GM23338 (cell line): ENCODE measurements around the gene MMAB. TPM values are rescaled to one million over a fixed set of nuclear protein-coding genes. Genes with fewer than 3 reads are reported as not detected.

ENCODE experiments used
- ATAC-seq: fragments of 200-7000 bp; cut with Tn5 transposase; 3 replicates; pipeline ENCODE4 v1.9.1; 2020
- DNase-seq: peaks from one replicate; pipeline ENCODE4 v3.0.0-alpha.2; 2015; ENCODE audit warnings: low spot score
- H2AFZ ChIP-seq: fragments of 200-600 bp; sonication (generic); 2 replicates; pipeline ENCODE4 v1.8.0; 2016; ENCODE audit warnings: antibody characterized with exemption, mild to moderate bottlenecking, moderate library complexity
- H3F3A ChIP-seq: fragments of 200-600 bp; sonication (generic); replicated peaks from 2 replicates; pipeline ENCODE4 v1.8.0; 2017; ENCODE audit warnings: antibody characterized with exemption, mixed run types, low read depth
- H3K27ac ChIP-seq: fragments of 200-600 bp; sonication (generic); 2 replicates; pipeline ENCODE4 v1.6.1; 2016; ENCODE audit warnings: low read depth
- H3K27me3 ChIP-seq: fragments of 200-600 bp; sonication (generic); 2 replicates; pipeline ENCODE4 v1.8.0; 2016; ENCODE audit warnings: mild to moderate bottlenecking, mixed run types, moderate library complexity; ENCODE audit not compliant: insufficient read depth
- H3K36me3 ChIP-seq: fragments of 200-600 bp; sonication (generic); 2 replicates; pipeline ENCODE4 v1.8.0; 2016; ENCODE audit warnings: mild to moderate bottlenecking; ENCODE audit not compliant: insufficient read depth
- H3K4me1 ChIP-seq: fragments of 200-600 bp; sonication (generic); 2 replicates; pipeline ENCODE4 v1.8.0; 2016; ENCODE audit warnings: mild to moderate bottlenecking, moderate library complexity; ENCODE audit not compliant: insufficient read depth
- H3K4me2 ChIP-seq: fragments of 200-600 bp; sonication (generic); 2 replicates; pipeline ENCODE4 v1.7.1; 2017; ENCODE audit warnings: mixed run types
- H3K4me3 ChIP-seq: fragments of 200-600 bp; sonication (generic); 2 replicates; pipeline ENCODE4 v1.6.1; 2016; ENCODE audit warnings: mixed run types
- H3K79me2 ChIP-seq: fragments of 200-600 bp; sonication (generic); replicated peaks from 2 replicates; pipeline ENCODE4 v1.8.0; 2017; ENCODE audit warnings: mild to moderate bottlenecking; ENCODE audit not compliant: insufficient read depth
- H3K9me2 ChIP-seq: fragments of 200-600 bp; sonication (generic); 2 replicates; pipeline ENCODE4 v1.8.0; 2017; ENCODE audit not compliant: insufficient read depth
- H4K20me1 ChIP-seq: fragments of 200-600 bp; sonication (generic); replicated peaks from 2 replicates; pipeline ENCODE4 v1.8.0; 2017; ENCODE audit warnings: mild to moderate bottlenecking; ENCODE audit not compliant: insufficient read depth
- H3K27ac Mint-ChIP-seq: 2 replicates; pipeline ENCODE4 v1.8.0; 2020; ENCODE audit warnings: inconsistent platforms, mild to moderate bottlenecking, moderate library complexity, mixed read lengths
- H3K27me3 Mint-ChIP-seq: 3 replicates; pipeline ENCODE4 v1.8.0; 2022; ENCODE audit warnings: low read depth, mild to moderate bottlenecking, moderate library complexity, mixed read lengths, inconsistent platforms; ENCODE audit not compliant: insufficient read depth, poor library complexity
- H3K36me3 Mint-ChIP-seq: 3 replicates; pipeline ENCODE4 v1.8.0; 2021; ENCODE audit warnings: low read depth, mild to moderate bottlenecking, inconsistent platforms, moderate library complexity, mixed read lengths
- H3K4me1 Mint-ChIP-seq: 3 replicates; pipeline ENCODE4 v1.8.0; 2020; ENCODE audit warnings: mild to moderate bottlenecking, inconsistent platforms, mixed read lengths
- H3K4me3 Mint-ChIP-seq: 3 replicates; pipeline ENCODE4 v1.8.0; 2021; ENCODE audit warnings: moderate library complexity, mild to moderate bottlenecking, inconsistent platforms, mixed read lengths
- H3K9me3 Mint-ChIP-seq: 3 replicates; pipeline ENCODE4 v1.8.0; 2020; ENCODE audit warnings: moderate library complexity, mild to moderate bottlenecking, inconsistent platforms, mixed read lengths
- CREB1 ChIP-seq: fragments of 250-450 bp; sonication (Bioruptor Pico); IDR thresholded peaks from 2 replicates; pipeline ENCODE4 v1.5.0; 2020; ENCODE audit warnings: low read depth, mild to moderate bottlenecking, moderate library complexity
- EZH2 ChIP-seq: fragments of 200-600 bp; sonication (generic); IDR thresholded peaks from one replicate; pipeline ENCODE4 v1.8.0; 2017; ENCODE audit warnings: antibody characterized with exemption, mild to moderate bottlenecking, low read depth; ENCODE audit not compliant: unreplicated experiment
- EZH2phosphoT487 ChIP-seq: fragments of 200-600 bp; sonication (generic); IDR thresholded peaks from one replicate; pipeline ENCODE4 v1.8.1; 2018; ENCODE audit warnings: antibody characterized with exemption; ENCODE audit not compliant: unreplicated experiment
- JUNB ChIP-seq: IDR thresholded peaks from one replicate; pipeline ENCODE4 v1.6.1; 2016; ENCODE audit warnings: antibody characterized with exemption; ENCODE audit not compliant: unreplicated experiment
- NANOG ChIP-seq: IDR thresholded peaks from 2 replicates; pipeline ENCODE4 v1.6.1; 2016; ENCODE audit warnings: antibody characterized with exemption, borderline replicate concordance
- POLR2AphosphoS5 ChIP-seq: IDR thresholded peaks from 2 replicates; pipeline ENCODE4 v1.6.1; 2016; ENCODE audit warnings: antibody characterized with exemption, low read depth
- REST ChIP-seq: IDR thresholded peaks from one replicate; pipeline ENCODE4 v1.6.1; 2018; ENCODE audit warnings: antibody characterized with exemption; ENCODE audit not compliant: unreplicated experiment
- STAT1 ChIP-seq: IDR thresholded peaks from one replicate; pipeline ENCODE4 v1.6.1; 2016; ENCODE audit warnings: antibody characterized with exemption; ENCODE audit not compliant: unreplicated experiment
- ZNF114 ChIP-seq: fragments of 250-450 bp; sonication (Bioruptor Pico); IDR thresholded peaks from 2 replicates; pipeline ENCODE4 v1.5.0; 2020; ENCODE audit warnings: mild to moderate bottlenecking, moderate library complexity
- ZNF331 ChIP-seq: fragments of 250-450 bp; sonication (Bioruptor Pico); IDR thresholded peaks from 2 replicates; pipeline ENCODE4 v1.5.0; 2020; ENCODE audit warnings: low read depth, mild to moderate bottlenecking, moderate library complexity
- polyA plus RNA-seq: library from polyadenylated mRNA; unstranded; fragments of >200 nt; fragmentation: Nextera tagmentation; extraction: Ambion mirVana; gene quantifications from 2 replicates; pipeline ENCODE4 v1.2.1, GENCODE V29; 2016
- total RNA-seq: library from RNA; depleted of rRNA; stranded (reverse); fragments of >200 nt; shearing (Covaris generic); gene quantifications from 2 replicates; pipeline ENCODE4 v1.2.3, GENCODE V29; 2014
- TF ChIP-seq, protein P1 (sequence below): IDR thresholded peaks from 2 replicates; pipeline ENCODE4 v1.6.1; 2016; ENCODE audit warnings: antibody characterized with exemption
- TF ChIP-seq, protein P2 (sequence below): fragments of 250-450 bp; sonication (Bioruptor Pico); IDR thresholded peaks from 2 replicates; pipeline ENCODE4 v1.5.0; 2020; ENCODE audit warnings: mild to moderate bottlenecking, moderate library complexity
- TF ChIP-seq, protein P3 (sequence below), 2 experiments: fragments of 200-600 bp in 1 of 2; sonication (generic) in 1 of 2; conservative IDR thresholded peaks; 2 replicates each; pipeline versions ENCODE4 v1.5.1 to v1.6.1; 2016 to 2017; ENCODE audit warnings: antibody characterized with exemption in 2 of 2, low read depth in 2 of 2, mild to moderate bottlenecking in 2 of 2, moderate library complexity in 1 of 2

MMAB gene
- total and polyA plus RNA-seq, 2 experiments from 2014 or later, result 24.7 to 38.5 TPM

DNA sequence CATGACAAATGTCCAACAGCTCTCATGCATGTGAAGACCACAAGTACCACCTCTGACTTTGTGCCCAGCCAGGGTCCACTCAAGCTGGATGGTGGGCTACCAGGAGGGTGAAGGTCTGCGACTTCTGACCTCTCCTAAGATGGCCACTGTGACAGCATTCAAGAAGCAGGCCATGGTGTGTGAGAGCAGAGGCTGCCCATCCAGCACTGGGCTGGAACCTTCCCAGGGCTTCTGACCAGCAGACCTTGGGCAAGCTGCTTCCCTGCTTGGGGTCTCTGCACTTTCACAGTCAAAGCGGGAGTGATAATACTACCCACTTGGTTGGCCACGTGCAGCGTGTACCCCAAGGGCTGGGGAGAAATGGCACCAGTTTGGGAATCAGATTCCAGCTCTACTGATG lies 10.4 kb downstream of the MMAB start:
- no peak for TF ChIP-seq CREB1
- TF ChIP-seq ZNF331 (CRISPR knock-in tag), result no peak
- TF ChIP-seq, protein P1, sequence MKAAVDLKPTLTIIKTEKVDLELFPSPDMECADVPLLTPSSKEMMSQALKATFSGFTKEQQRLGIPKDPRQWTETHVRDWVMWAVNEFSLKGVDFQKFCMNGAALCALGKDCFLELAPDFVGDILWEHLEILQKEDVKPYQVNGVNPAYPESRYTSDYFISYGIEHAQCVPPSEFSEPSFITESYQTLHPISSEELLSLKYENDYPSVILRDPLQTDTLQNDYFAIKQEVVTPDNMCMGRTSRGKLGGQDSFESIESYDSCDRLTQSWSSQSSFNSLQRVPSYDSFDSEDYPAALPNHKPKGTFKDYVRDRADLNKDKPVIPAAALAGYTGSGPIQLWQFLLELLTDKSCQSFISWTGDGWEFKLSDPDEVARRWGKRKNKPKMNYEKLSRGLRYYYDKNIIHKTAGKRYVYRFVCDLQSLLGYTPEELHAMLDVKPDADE, result no peak
- TF ChIP-seq STAT1, result no peak
- TF ChIP-seq, protein P2, sequence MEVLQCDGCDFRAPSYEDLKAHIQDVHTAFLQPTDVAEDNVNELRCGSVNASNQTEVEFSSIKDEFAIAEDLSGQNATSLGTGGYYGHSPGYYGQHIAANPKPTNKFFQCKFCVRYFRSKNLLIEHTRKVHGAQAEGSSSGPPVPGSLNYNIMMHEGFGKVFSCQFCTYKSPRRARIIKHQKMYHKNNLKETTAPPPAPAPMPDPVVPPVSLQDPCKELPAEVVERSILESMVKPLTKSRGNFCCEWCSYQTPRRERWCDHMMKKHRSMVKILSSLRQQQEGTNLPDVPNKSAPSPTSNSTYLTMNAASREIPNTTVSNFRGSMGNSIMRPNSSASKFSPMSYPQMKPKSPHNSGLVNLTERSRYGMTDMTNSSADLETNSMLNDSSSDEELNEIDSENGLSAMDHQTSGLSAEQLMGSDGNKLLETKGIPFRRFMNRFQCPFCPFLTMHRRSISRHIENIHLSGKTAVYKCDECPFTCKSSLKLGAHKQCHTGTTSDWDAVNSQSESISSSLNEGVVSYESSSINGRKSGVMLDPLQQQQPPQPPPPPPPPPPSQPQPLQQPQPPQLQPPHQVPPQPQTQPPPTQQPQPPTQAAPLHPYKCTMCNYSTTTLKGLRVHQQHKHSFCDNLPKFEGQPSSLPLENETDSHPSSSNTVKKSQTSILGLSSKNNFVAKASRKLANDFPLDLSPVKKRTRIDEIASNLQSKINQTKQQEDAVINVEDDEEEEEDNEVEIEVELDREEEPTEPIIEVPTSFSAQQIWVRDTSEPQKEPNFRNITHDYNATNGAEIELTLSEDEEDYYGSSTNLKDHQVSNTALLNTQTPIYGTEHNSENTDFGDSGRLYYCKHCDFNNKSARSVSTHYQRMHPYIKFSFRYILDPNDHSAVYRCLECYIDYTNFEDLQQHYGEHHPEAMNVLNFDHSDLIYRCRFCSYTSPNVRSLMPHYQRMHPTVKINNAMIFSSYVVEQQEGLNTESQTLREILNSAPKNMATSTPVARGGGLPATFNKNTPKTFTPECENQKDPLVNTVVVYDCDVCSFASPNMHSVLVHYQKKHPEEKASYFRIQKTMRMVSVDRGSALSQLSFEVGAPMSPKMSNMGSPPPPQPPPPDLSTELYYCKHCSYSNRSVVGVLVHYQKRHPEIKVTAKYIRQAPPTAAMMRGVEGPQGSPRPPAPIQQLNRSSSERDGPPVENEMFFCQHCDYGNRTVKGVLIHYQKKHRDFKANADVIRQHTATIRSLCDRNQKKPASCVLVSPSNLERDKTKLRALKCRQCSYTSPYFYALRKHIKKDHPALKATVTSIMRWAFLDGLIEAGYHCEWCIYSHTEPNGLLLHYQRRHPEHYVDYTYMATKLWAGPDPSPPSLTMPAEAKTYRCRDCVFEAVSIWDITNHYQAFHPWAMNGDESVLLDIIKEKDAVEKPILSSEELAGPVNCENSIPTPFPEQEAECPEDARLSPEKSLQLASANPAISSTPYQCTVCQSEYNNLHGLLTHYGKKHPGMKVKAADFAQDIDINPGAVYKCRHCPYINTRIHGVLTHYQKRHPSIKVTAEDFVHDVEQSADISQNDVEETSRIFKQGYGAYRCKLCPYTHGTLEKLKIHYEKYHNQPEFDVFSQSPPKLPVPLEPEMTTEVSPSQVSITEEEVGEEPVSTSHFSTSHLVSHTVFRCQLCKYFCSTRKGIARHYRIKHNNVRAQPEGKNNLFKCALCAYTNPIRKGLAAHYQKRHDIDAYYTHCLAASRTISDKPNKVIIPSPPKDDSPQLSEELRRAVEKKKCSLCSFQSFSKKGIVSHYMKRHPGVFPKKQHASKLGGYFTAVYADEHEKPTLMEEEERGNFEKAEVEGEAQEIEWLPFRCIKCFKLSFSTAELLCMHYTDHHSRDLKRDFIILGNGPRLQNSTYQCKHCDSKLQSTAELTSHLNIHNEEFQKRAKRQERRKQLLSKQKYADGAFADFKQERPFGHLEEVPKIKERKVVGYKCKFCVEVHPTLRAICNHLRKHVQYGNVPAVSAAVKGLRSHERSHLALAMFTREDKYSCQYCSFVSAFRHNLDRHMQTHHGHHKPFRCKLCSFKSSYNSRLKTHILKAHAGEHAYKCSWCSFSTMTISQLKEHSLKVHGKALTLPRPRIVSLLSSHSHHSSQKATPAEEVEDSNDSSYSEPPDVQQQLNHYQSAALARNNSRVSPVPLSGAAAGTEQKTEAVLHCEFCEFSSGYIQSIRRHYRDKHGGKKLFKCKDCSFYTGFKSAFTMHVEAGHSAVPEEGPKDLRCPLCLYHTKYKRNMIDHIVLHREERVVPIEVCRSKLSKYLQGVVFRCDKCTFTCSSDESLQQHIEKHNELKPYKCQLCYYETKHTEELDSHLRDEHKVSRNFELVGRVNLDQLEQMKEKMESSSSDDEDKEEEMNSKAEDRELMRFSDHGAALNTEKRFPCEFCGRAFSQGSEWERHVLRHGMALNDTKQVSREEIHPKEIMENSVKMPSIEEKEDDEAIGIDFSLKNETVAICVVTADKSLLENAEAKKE (CRISPR knock-in tag), result no peak
- TF ChIP-seq REST, result no peak
- TF ChIP-seq EZH2, result no peak
- TF ChIP-seq ZNF114, result no peak
- no peak for TF ChIP-seq JUNB
- TF ChIP-seq EZH2phosphoT487, result no peak
- no peak for TF ChIP-seq POLR2AphosphoS5
- TF ChIP-seq NANOG, result no peak
- TF ChIP-seq, protein P3, sequence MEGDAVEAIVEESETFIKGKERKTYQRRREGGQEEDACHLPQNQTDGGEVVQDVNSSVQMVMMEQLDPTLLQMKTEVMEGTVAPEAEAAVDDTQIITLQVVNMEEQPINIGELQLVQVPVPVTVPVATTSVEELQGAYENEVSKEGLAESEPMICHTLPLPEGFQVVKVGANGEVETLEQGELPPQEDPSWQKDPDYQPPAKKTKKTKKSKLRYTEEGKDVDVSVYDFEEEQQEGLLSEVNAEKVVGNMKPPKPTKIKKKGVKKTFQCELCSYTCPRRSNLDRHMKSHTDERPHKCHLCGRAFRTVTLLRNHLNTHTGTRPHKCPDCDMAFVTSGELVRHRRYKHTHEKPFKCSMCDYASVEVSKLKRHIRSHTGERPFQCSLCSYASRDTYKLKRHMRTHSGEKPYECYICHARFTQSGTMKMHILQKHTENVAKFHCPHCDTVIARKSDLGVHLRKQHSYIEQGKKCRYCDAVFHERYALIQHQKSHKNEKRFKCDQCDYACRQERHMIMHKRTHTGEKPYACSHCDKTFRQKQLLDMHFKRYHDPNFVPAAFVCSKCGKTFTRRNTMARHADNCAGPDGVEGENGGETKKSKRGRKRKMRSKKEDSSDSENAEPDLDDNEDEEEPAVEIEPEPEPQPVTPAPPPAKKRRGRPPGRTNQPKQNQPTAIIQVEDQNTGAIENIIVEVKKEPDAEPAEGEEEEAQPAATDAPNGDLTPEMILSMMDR (conservative IDR thresholded peaks at IDR 0.05; ENCODE audit: low read depth in 2 of 2), result no peak
- H3K9me2 ChIP-seq, result no peaks in the 10 kb centered on the region
- H3K27ac Mint-ChIP-seq, result no peak overlapping the region
- no peaks in the 10 kb centered on the region for H3K27me3 ChIP-seq
- H2AFZ ChIP-seq, result no peak overlapping the region
- no peaks in the 10 kb centered on the region for H3K36me3 ChIP-seq
- H3K4me3 ChIP-seq, result no peak overlapping the region
- no peaks in the 10 kb centered on the region for H4K20me1 ChIP-seq
- H3K27me3 Mint-ChIP-seq, result peaks cover 6% of the 10 kb centered on the region
- DNase-seq, result no peak
- no peak overlapping the region for H3K4me3 Mint-ChIP-seq
- H3K79me2 ChIP-seq, result no peaks in the 10 kb centered on the region
- H3K27ac ChIP-seq, result no peak overlapping the region
- no peak for ATAC-seq
- H3K36me3 Mint-ChIP-seq, result peaks cover 25% of the 10 kb centered on the region
- no peaks in the 10 kb centered on the region for H3K4me1 ChIP-seq
- no peaks in the 10 kb centered on the region for H3K9me3 Mint-ChIP-seq
- no peaks in the 10 kb centered on the region for H3K4me1 Mint-ChIP-seq
- no peak overlapping the region for H3K4me2 ChIP-seq
- no peaks in the 10 kb centered on the region for H3F3A ChIP-seq
